BE2C (cell line): ENCODE measurements around the gene ZBTB9.

ENCODE experiments used
- DNase-seq: peaks from one replicate; pipeline ENCODE4 v3.0.0-alpha.2; 2020
- H3K27me3 ChIP-seq: fragments of 250-450 bp; sonication (Bioruptor Pico); 2 replicates; pipeline ENCODE4 v1.5.1; 2020; ENCODE audit warnings: mild to moderate bottlenecking
- H3K36me3 ChIP-seq: fragments of 250-450 bp; sonication (Bioruptor Pico); 2 replicates; pipeline ENCODE4 v1.5.1; 2020; ENCODE audit warnings: mild to moderate bottlenecking
- H3K4me1 ChIP-seq: fragments of 250-450 bp; sonication (Bioruptor Pico); 2 replicates; pipeline ENCODE4 v1.5.1; 2020
- H3K4me3 ChIP-seq: 2 replicates; pipeline ENCODE4 v1.5.1; 2011; ENCODE audit warnings: low read depth, low read length
- H3K9me3 ChIP-seq: fragments of 250-450 bp; sonication (Bioruptor Pico); 2 replicates; pipeline ENCODE4 v1.5.1; 2020
- CTCF ChIP-seq: IDR thresholded peaks from 2 replicates; pipeline ENCODE4 v1.5.1; 2012; ENCODE audit warnings: mild to moderate bottlenecking, low read depth, low read length

ZBTB9 gene

GRCh38 chr6:33453393-33454008 lies 875 bp upstream of the ZBTB9 start:
- no peaks in the 10 kb centered on the region for H3K4me1 ChIP-seq
- H3K4me3 ChIP-seq: peak overlapping the region; percentile 94
- DNase-seq: no peak
- TF ChIP-seq CTCF: no peak
- no peaks in the 10 kb centered on the region for H3K27me3 ChIP-seq
- peaks cover 14% of the 10 kb centered on the region; the same call in 1 of the 2 replicates for H3K36me3 ChIP-seq
- no peaks in the 10 kb centered on the region for H3K9me3 ChIP-seq

GRCh38 chr6:33455051-33455450 lies 675 bp downstream of the ZBTB9 start:
- DNase-seq: no peak
- no peaks in the 10 kb centered on the region for H3K4me1 ChIP-seq
- H3K36me3 ChIP-seq: peaks cover 14% of the 10 kb centered on the region; the same call in 1 of the 2 replicates
- H3K4me3 ChIP-seq: peak overlapping the region; percentile 94
- no peak for TF ChIP-seq CTCF
- H3K9me3 ChIP-seq: no peaks in the 10 kb centered on the region
- no peaks in the 10 kb centered on the region for H3K27me3 ChIP-seq

GRCh38 chr6:33456156-33456555 lies 1.8 kb downstream of the ZBTB9 start:
- H3K36me3 ChIP-seq: peaks cover 14% of the 10 kb centered on the region; the same call in 1 of the 2 replicates
- TF ChIP-seq CTCF: no peak

GRCh38 chr6:33458676-33459075 lies 4.3 kb downstream of the ZBTB9 start:
- no peak for DNase-seq
- H3K4me3 ChIP-seq: no peak overlapping the region
- H3K36me3 ChIP-seq: peaks cover 14% of the 10 kb centered on the region; the same call in 1 of the 2 replicates
- TF ChIP-seq CTCF: no peak
- no peaks in the 10 kb centered on the region for H3K9me3 ChIP-seq
- H3K27me3 ChIP-seq: no peaks in the 10 kb centered on the region
- no peaks in the 10 kb centered on the region for H3K4me1 ChIP-seq

More at GRCh38 chr6:33456156-33456555, 1.8 kb downstream of the ZBTB9 start:
- no peak for DNase-seq
- Histone ChIP-seq H3K4me1 (no peaks in the 10 kb centered on the region), H3K9me3 (no peaks in the 10 kb centered on the region), H3K4me3 (no peak overlapping the region), H3K27me3 (no peaks in the 10 kb centered on the region)

- H3K27me3 ChIP-seq: no peaks in the 10 kb centered on the region
Measured at GRCh38 chr6:33459226-33459625, 4.8 kb downstream of the ZBTB9 start.

More at GRCh38 chr6:33459226-33459625, 4.8 kb downstream of the ZBTB9 start:
- TF ChIP-seq CTCF: no peak
- Histone ChIP-seq H3K4me3 (no peak overlapping the region), H3K36me3 (peaks cover 14% of the 10 kb centered on the region; the same call in 1 of the 2 replicates), H3K9me3 (no peaks in the 10 kb centered on the region), H3K4me1 (no peaks in the 10 kb centered on the region)
- DNase-seq: no peak
